Mucosa of stomach (tissue), 1 donor: ENCODE results near the gene IFT122.
"Not testable (repeated sequence)": the region's sequence is repeated elsewhere in the genome, so short reads cannot be mapped to it uniquely, and the experiment has no call there.

Source experiments
- H3K27me3 ChIP-seq: one replicate; pipeline ENCODE4 v1.7.0; 2013; ENCODE audit warnings: mild to moderate bottlenecking, low read length; ENCODE audit not compliant: control insufficient read depth, insufficient read depth
- H3K36me3 ChIP-seq: one replicate; pipeline ENCODE4 v1.7.0; 2013; ENCODE audit warnings: low read length; ENCODE audit not compliant: control insufficient read depth, insufficient read depth
- H3K4me1 ChIP-seq: one replicate; pipeline ENCODE4 v1.7.0; 2013; ENCODE audit warnings: mild to moderate bottlenecking, low read length; ENCODE audit not compliant: control insufficient read depth, insufficient read depth
- H3K4me3 ChIP-seq: one replicate; pipeline ENCODE4 v1.7.0; 2013; ENCODE audit warnings: low read length
- H3K9ac ChIP-seq: one replicate; pipeline ENCODE4 v1.7.0; 2013; ENCODE audit warnings: mild to moderate bottlenecking, low read length, moderate library complexity
- H3K9me3 ChIP-seq: one replicate; pipeline ENCODE4 v1.7.0; 2013; ENCODE audit warnings: mild to moderate bottlenecking, low read length, moderate library complexity; ENCODE audit not compliant: control insufficient read depth
- donor health status: Pancreatic carcinoma.

Gene IFT122

GRCh38 chr3:129533406-129533805 is 93.4 kb downstream of the IFT122 start:
- H3K4me1 ChIP-seq, result peaks cover 5% of the 10 kb centered on the region
- no peak overlapping the region for H3K4me3 ChIP-seq
- H3K36me3 ChIP-seq, result no peaks in the 10 kb centered on the region
- H3K9ac ChIP-seq, result no peak overlapping the region
- no peaks in the 10 kb centered on the region for H3K27me3 ChIP-seq
- no peaks in the 10 kb centered on the region for H3K9me3 ChIP-seq

DNA sequence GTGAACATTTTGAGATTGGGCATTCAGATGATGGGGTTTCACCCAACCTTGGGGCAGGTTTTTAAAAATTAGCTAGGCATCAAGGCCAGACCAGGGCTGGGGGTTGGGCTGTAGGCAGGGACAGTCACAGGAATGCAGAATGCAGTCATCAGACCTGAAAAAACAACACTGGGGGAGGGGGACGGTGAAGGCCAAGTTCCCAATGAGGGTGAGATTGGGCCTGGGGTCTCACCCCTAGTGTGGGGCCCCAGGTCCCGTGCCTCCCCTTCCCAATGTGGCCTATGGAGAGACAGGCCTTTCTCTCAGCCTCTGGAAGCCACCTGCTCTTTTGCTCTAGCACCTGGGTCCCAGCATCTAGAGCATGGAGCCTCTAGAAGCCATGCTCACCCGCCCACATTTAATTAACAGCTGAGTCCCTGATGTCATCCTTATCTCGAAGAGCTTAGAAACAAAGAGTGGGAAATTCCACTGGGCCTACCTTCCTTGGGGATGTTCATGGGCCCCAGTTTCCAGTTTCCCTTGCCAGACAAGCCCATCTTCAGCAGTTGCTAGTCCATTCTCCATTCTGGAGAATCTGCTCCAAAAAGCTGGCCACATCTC is 94.5 kb downstream of the IFT122 start:
- H3K27me3 ChIP-seq, result no peaks in the 10 kb centered on the region
- H3K4me1 ChIP-seq, result peaks cover 5% of the 10 kb centered on the region
- H3K9ac ChIP-seq, result no peak overlapping the region

DNA sequence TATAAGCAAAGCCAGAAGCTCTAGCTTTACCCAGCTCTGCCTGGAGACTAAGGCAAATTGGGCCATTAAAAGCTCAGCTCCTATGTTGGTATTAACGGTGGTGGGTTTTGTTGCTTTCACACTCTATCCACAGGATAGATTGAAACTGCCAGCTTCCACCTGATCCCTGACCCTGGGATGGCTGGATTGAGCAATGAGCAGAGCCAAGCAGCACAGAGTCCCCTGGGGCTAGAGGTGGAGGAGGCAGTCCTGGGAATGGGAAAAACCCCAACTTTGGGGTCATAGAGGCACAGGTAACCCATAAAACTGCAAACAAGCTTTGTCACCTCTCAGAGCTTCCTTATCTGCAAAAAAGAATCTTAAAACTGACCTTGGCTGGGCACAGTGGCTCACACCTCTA is 95.1 kb downstream of the IFT122 start:
- H3K9me3 ChIP-seq, result no peaks in the 10 kb centered on the region
- no peaks in the 10 kb centered on the region for H3K36me3 ChIP-seq
- H3K4me3 ChIP-seq, result no peak overlapping the region
- peaks cover under 1% of the 10 kb centered on the region for H3K4me1 ChIP-seq
- no peaks in the 10 kb centered on the region for H3K27me3 ChIP-seq
- no peak overlapping the region for H3K9ac ChIP-seq

More for the DNA sequence above, 94.5 kb downstream of the IFT122 start:
- H3K9me3 ChIP-seq, result no peaks in the 10 kb centered on the region
- no peak overlapping the region for H3K4me3 ChIP-seq
- H3K36me3 ChIP-seq, result no peaks in the 10 kb centered on the region

DNA sequence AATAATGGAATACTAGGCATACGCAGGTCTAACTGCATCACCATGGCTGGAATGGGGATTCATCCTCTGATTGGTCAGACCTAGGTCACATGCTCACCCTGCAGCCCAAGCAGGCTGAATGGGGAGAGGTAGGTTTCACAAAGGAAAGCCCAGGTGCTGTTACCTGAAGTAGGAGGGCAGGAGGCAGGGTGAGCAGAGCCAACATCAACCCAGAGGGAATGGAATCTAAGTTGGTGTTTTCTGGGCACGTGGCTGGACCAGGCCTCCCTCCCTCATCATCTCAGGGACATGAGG is 96.3 kb downstream of the IFT122 start:
- Histone ChIP-seq H3K4me3 (no peak overlapping the region), H3K9me3 (no peaks in the 10 kb centered on the region), H3K27me3 (no peaks in the 10 kb centered on the region), H3K9ac (no peak overlapping the region), H3K36me3 (no peaks in the 10 kb centered on the region), H3K4me1 (no peaks in the 10 kb centered on the region)

DNA sequence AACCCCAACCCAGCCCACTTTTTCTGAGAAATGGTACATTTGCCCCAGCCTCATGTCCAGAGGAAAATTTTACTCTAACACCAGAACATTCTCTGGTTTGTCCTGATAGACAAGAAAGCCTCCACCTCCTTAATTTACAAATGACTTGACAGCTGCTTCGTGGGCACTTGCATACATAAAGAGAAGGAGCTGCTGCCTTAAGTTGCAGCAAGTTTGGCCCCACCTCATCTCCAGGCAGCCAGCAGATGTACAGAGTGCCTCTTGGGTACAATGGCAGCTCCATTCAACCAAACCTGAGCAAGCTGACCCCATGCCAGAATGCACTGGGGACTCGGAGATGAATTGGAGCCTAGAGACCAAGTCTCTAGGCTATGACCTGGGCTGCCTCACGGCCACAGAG is 96.8 kb downstream of the IFT122 start:
- no peaks in the 10 kb centered on the region for H3K4me1 ChIP-seq
- H3K4me3 ChIP-seq, result no peak overlapping the region
- H3K27me3 ChIP-seq, result no peaks in the 10 kb centered on the region

DNA sequence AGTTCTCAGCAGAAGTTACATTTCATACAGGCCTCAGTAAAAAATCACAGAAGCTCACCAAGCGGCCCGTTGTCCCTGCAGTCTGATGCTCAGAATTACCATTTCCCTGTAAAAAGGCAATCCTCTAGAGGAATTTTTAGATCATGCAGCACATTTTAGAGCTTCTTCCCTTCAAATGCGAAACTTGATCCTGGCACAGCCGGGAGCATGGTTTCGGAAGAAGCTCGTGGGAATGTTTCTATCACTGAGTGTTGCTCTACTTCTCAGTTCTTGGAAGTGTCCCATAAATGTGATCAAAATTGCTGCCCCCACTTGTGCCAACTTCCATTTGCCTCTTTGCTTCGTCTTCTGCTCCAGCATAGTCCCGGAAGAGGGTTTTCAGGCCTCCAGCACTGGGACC is 99.2 kb downstream of the IFT122 start:
- Histone ChIP-seq H3K4me3 (no peak overlapping the region), H3K27me3 (no peaks in the 10 kb centered on the region), H3K9me3 (no peaks in the 10 kb centered on the region), H3K36me3 (no peaks in the 10 kb centered on the region), H3K4me1 (no peaks in the 10 kb centered on the region), H3K9ac (no peak overlapping the region)

More for the DNA sequence above, 96.8 kb downstream of the IFT122 start:
- Histone ChIP-seq H3K9ac (no peak overlapping the region), H3K9me3 (no peaks in the 10 kb centered on the region), H3K36me3 (no peaks in the 10 kb centered on the region)

DNA sequence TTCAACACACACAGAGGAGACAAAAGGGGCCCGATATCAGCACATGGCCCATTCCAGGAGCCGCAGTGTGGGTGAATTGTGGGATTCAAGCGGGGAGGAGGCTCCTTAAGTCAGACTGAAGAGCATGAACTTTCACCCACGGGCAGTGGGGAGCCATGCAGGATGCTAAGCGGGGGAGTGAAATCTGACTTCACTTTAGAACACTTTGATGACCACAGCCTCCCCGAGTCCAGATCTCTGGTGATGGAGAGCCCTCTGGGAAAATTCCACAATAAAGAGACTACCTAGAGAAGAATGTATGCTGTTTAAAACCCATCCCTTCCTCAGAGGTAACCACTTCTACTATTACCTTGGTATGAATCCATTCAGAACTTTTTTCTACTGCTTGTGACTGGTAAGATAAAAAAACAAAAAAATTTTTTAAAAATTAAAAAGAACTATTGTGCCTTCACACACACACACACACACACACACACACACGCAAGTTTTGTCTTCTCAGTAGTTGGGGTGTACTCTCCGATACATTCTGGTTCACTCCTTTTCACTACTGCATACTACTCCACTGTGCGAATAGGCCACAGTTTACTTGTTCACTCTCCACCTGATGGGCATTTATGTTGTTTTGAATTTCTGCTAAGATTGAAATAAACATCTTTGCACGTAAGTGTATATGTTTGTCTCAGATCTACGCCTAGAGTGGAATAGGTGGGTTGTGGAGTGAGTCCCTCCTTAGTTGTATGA is 100.9 kb downstream of the IFT122 start:
- H3K36me3 ChIP-seq, result no peaks in the 10 kb centered on the region
- no peak overlapping the region for H3K9ac ChIP-seq
- no peak overlapping the region for H3K4me3 ChIP-seq
- H3K4me1 ChIP-seq, result no peaks in the 10 kb centered on the region
- H3K9me3 ChIP-seq, result no peaks in the 10 kb centered on the region
- H3K27me3 ChIP-seq, result no peaks in the 10 kb centered on the region

DNA sequence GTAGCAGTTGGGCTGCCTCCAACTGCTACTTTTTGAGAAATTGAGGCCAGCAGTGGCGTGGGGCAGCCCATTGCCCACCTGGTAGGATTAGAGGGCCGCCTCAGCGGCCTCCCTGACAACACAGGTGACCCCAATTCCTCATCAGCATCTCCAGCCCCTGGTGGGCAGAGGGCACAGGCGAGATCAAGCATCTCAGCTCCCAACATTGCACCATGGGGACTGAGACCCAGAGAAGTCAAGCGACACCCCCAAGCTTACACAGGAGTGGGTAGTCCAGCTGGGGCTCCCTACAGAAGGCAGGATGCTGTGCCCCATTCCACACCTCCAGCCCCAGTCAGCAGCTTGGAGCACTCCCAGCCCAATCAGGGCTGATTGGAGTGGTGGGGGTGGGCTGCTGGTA is 102.7 kb downstream of the IFT122 start:
- Histone ChIP-seq H3K4me3 (no peak overlapping the region), H3K36me3 (no peaks in the 10 kb centered on the region), H3K4me1 (no peaks in the 10 kb centered on the region), H3K9ac (no peak overlapping the region), H3K9me3 (no peaks in the 10 kb centered on the region), H3K27me3 (no peaks in the 10 kb centered on the region)

- Histone ChIP-seq H3K27me3 (no peaks in the 10 kb centered on the region), H3K9ac (no peak within 1 kb of the TSS), H3K36me3 (no peaks in the 10 kb centered on the region), H3K4me3 (no peak within 1 kb of the TSS), H3K4me1 (no peaks in the 10 kb centered on the region), H3K9me3 (no peaks in the 10 kb centered on the region)
These were observed 103.2 kb downstream of the IFT122 start, which contains the start of gene H1-8 for GRCh38 chr3:129543156-129543790. TSS of gene H1-8 (plus strand) at chr3:129543175. CDS start at chr3:129543219, 44 bp downstream.

- H3K4me3 ChIP-seq, result no peak overlapping the region
- H3K9ac ChIP-seq, result no peak overlapping the region
- H3K4me1 ChIP-seq, result no peaks in the 10 kb centered on the region
- H3K36me3 ChIP-seq, result no peaks in the 10 kb centered on the region
- H3K9me3 ChIP-seq, result no peaks in the 10 kb centered on the region
- H3K27me3 ChIP-seq, result no peaks in the 10 kb centered on the region
These were observed 104.0 kb downstream of the IFT122 start for GRCh38 chr3:129543999-129544398.

GRCh38 chr3:129545951-129546350 is 105.9 kb downstream of the IFT122 start:
- H3K9me3 ChIP-seq, H3K4me3 ChIP-seq, H3K4me1 ChIP-seq, H3K36me3 ChIP-seq, H3K9ac ChIP-seq, H3K27me3 ChIP-seq: not testable (repeated sequence)

- Histone ChIP-seq H3K9me3 (no peaks in the 10 kb centered on the region), H3K4me3 (no peak overlapping the region), H3K4me1 (no peaks in the 10 kb centered on the region), H3K27me3 (no peaks in the 10 kb centered on the region), H3K9ac (no peak overlapping the region), H3K36me3 (no peaks in the 10 kb centered on the region)
These were observed 107.2 kb downstream of the IFT122 start for GRCh38 chr3:129547241-129547640.
